Esophagus muscularis mucosa (tissue), 4 donors: Measurements from ENCODE around the gene SIK3. TPM values are rescaled to one million over a fixed set of nuclear protein-coding genes. Genes with fewer than 3 reads are reported as not detected.

ENCODE experiments used
- DNase-seq: peaks from one replicate; pipeline ENCODE4 v3.0.0-alpha.2; 2017; ENCODE audit errors: extremely low spot score
- H3K27ac ChIP-seq, 4 donors: fragments of 200-600 bp; sonication (generic); replicated peaks in 1 of 4; 1 replicate in 3 of 4; 2 replicates in 1 of 4; pipeline ENCODE4 v1.5.1; 2016 to 2019; ENCODE audit warnings: mild to moderate bottlenecking in 1 of 4
- H3K27me3 ChIP-seq, 4 donors: fragments of 200-600 bp; sonication (generic); one replicate each; pipeline versions ENCODE4 v1.5.1 to v1.6.0; 2016 to 2019
- H3K36me3 ChIP-seq, 4 donors: fragments of 200-600 bp; sonication (generic); one replicate each; pipeline ENCODE4 v1.5.1; 2016 to 2019
- H3K4me1 ChIP-seq, 4 donors: fragments of 200-600 bp; sonication (generic); one replicate each; pipeline ENCODE4 v1.5.1; 2016 to 2019
- H3K4me3 ChIP-seq, 4 donors: fragments of 200-600 bp; sonication (generic); 1 replicate in 2 of 4; 2 replicates in 2 of 4; pipeline ENCODE4 v1.5.1; 2016 to 2019; ENCODE audit warnings: mild to moderate bottlenecking in 4 of 4, moderate library complexity in 1 of 4
- H3K9me3 ChIP-seq, 4 donors: fragments of 200-600 bp; sonication (generic); 1 replicate in 3 of 4; 2 replicates in 1 of 4; pipeline ENCODE4 v1.5.1; 2016 to 2019
- EP300 ChIP-seq: sonication (generic); formaldehyde crosslinking; IDR thresholded peaks from one replicate; pipeline ENCODE4 v1.6.1; 2017; ENCODE audit warnings: antibody characterized with exemption
- POLR2A ChIP-seq: fragments of 450-650 bp; IDR thresholded peaks from one replicate; pipeline ENCODE4 v1.6.1; 2017; ENCODE audit warnings: antibody characterized with exemption, moderate library complexity, mild to moderate bottlenecking, low read depth
- POLR2AphosphoS5 ChIP-seq, 2 donors: sonication (generic); formaldehyde crosslinking; IDR thresholded peaks; one replicate each; pipeline ENCODE4 v1.6.1; 2017; ENCODE audit warnings: antibody characterized with exemption in 2 of 2
- WGBS: methylation state at CpG from one replicate; pipeline ENCODE4 v1.1.5; 2018; 5-methylcytosine and 5-hydroxymethylcytosine counted together
- intact Hi-C: fragments of 100-400 bp; cut with DNase I; formaldehyde crosslinking; loops from one replicate; pipeline ENCODE4 v1.15.1; 2023
- total RNA-seq, 4 donors: library from RNA; depleted of rRNA; stranded (reverse); fragments of >200 nt; gene quantifications; one replicate each; pipeline versions ENCODE4 v1.1.0 to v1.2.1, GENCODE V29; 2016
- TF ChIP-seq, protein P1 (sequence below), 3 experiments: fragments of 200-600 bp in 2 of 3; fragments of 450-650 bp in 1 of 3; sonication (generic) in 2 of 3; IDR thresholded peaks; one replicate each; pipeline ENCODE4 v1.5.1; 2017 to 2019; ENCODE audit warnings: antibody characterized with exemption in 3 of 3, mild to moderate bottlenecking in 2 of 3, moderate library complexity in 1 of 3

Gene SIK3
- total RNA-seq, 4 donors from 2014 or later = 39.5 to 53.5 (median 42.3) TPM

DNA sequence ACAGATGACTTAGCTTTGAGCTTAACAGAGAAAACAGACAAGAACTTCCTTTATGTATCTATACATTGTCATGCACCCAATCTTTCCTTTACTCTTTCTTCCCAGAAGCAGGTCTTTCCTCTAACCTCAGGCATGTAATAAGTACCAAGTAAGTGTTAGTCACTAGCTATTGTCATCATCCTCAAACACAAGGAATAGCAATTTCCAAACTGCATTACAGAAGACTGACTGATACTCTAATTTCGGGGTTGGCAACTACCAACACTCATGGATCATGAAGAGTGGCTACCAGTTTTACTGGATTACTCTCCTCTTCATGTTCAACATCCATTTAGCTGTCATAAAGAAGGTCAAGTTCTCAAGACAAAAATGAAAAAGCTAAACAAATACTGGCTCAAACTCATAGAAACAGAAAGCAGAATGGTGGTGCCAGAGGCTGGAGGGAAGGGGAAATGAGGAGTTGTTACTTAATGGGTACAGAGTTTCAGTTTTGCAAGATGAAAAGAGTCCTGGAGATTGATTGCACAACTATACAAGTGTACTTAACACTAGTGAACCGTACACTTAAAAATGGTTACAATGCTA, 111.6 kb downstream of the SIK3 start:
- intact Hi-C loops = loop anchor here (5.0 kb wide), 1 partner anchor 41 kb away; no protein-coding TSS in a partner anchor
- Histone ChIP-seq H3K27ac (peak overlapping the region; percentile 2 to 64 (median 46)), H3K27me3 (no peaks in the 10 kb centered on the region), H3K4me1 (peaks cover 44 to 87% (median 82%) of the 10 kb centered on the region in 4 donors), H3K4me3 (peak overlapping the region in 1 of 4 donors; percentile 34), H3K9me3 (no peaks in the 10 kb centered on the region), H3K36me3 (no peaks in the 10 kb centered on the region)
- 61% methylated on average over 2 of the region's 2 CpGs for WGBS
- DNase-seq = no peak
- TF ChIP-seq POLR2AphosphoS5 (IDR thresholded peaks at IDR 0.05) = no peak
- TF ChIP-seq POLR2A = no peak
- no peak for TF ChIP-seq EP300

DNA sequence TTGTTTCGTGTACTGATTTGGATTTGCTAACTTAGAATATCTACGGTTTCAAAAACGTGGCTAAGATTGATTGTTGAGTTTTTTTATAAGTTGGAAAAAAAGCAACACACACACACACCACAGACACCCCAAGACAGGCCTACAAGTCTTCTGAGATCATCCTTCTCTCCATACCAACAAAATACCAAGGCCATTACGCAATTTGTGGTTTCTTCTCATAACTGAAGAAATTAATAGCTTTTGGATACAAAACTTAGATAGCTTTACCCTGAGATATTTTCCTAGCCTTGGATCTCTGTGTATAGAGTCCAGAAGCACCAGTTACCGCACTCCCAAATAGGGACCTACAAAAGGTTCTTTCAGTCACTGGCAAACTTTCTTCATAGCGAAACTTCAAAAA, 113.6 kb downstream of the SIK3 start:
- no peak for DNase-seq
- peaks cover 36 to 86% (median 77%) of the 10 kb centered on the region in 4 donors for H3K4me1 ChIP-seq
- no peaks in the 10 kb centered on the region for H3K27me3 ChIP-seq
- no peaks in the 10 kb centered on the region for H3K9me3 ChIP-seq
- intact Hi-C loops = no loop called here
- WGBS = 53% methylated on average over 6 of the region's 6 CpGs
- TF ChIP-seq, protein P1, sequence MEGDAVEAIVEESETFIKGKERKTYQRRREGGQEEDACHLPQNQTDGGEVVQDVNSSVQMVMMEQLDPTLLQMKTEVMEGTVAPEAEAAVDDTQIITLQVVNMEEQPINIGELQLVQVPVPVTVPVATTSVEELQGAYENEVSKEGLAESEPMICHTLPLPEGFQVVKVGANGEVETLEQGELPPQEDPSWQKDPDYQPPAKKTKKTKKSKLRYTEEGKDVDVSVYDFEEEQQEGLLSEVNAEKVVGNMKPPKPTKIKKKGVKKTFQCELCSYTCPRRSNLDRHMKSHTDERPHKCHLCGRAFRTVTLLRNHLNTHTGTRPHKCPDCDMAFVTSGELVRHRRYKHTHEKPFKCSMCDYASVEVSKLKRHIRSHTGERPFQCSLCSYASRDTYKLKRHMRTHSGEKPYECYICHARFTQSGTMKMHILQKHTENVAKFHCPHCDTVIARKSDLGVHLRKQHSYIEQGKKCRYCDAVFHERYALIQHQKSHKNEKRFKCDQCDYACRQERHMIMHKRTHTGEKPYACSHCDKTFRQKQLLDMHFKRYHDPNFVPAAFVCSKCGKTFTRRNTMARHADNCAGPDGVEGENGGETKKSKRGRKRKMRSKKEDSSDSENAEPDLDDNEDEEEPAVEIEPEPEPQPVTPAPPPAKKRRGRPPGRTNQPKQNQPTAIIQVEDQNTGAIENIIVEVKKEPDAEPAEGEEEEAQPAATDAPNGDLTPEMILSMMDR (IDR thresholded peaks at IDR 0.05) = no peak
- no peak for TF ChIP-seq POLR2AphosphoS5 (IDR thresholded peaks at IDR 0.05)
- TF ChIP-seq EP300 = no peak
- TF ChIP-seq POLR2A = no peak
- no peak overlapping the region for H3K4me3 ChIP-seq
- no peaks in the 10 kb centered on the region for H3K36me3 ChIP-seq
- H3K27ac ChIP-seq = peak overlapping the region; percentile 24 to 64 (median 51)

DNA sequence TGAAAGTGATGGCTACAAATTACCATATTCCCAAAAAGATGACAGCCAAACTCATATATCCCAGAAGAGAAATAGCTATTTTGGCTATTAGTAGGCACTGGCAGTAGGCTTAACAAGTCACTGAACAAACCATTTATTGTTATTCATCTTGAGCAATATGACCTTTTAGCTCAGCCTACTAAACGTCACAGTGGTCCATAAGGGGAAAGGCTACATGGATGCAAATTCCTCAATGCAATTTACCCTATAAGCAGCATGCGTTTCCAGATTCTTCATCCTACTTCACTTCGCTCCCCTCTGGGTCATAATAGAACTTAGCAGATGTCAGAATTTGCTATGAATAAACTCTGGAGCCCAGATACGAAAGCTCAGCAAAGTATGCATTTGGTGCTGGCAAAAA, 114.0 kb downstream of the SIK3 start:
- DNase-seq = no peak
- no peaks in the 10 kb centered on the region for H3K36me3 ChIP-seq
- H3K4me1 ChIP-seq = peaks cover 36 to 82% (median 73%) of the 10 kb centered on the region in 4 donors
- no peaks in the 10 kb centered on the region for H3K27me3 ChIP-seq
- intact Hi-C loops = no loop called here
- WGBS = 58% methylated on average over 4 of the region's 4 CpGs
- H3K9me3 ChIP-seq = no peaks in the 10 kb centered on the region
- TF ChIP-seq POLR2AphosphoS5 (IDR thresholded peaks at IDR 0.05) = no peak
- no peak for TF ChIP-seq POLR2A
- TF ChIP-seq, protein P1 (IDR thresholded peaks at IDR 0.05) = no peak
- no peak for TF ChIP-seq EP300
- H3K27ac ChIP-seq = peak overlapping the region; percentile 24 to 64 (median 51)
- no peak overlapping the region for H3K4me3 ChIP-seq

DNA sequence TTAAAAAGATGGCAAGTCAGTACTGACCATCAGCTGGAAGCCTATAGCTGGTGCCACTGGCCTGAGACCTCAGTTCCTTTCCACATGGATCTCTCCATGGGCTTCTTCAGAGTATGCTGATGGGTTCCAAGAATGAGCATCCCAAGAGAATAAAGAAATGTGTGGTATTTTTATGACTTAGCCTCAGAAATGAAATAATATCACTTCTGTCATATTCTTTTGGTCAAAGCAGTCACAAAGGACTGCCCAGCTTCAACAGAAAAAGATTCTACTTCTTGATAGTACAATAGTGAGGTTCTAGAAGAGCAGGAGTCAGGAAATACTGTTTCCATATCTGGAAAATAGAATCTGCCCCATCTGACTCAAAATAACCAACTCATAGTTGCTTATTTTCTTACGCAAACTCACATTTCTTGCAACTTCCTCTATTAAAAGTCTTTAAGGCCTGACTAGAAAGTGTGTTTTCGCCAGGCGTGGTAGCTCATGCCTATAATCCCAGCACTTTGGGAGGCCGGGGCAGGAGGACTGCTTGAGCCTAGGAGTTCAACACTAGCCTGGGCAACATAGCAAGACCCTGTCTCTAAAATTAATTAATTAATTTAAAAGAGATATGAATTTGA, 116.9 kb downstream of the SIK3 start:
- Histone ChIP-seq H3K27me3 (no peaks in the 10 kb centered on the region), H3K27ac (no peak overlapping the region), H3K9me3 (no peaks in the 10 kb centered on the region), H3K36me3 (no peaks in the 10 kb centered on the region), H3K4me3 (no peak overlapping the region), H3K4me1 (peaks cover 22 to 70% (median 57%) of the 10 kb centered on the region in 4 donors)
- TF ChIP-seq EP300 (no peak), POLR2AphosphoS5 (IDR thresholded peaks at IDR 0.05) (no peak), POLR2A (no peak)
- TF ChIP-seq, protein P1 (IDR thresholded peaks at IDR 0.05) = no peak
- 91% methylated on average over 4 of the region's 4 CpGs for WGBS
- intact Hi-C loops = no loop called here
- no peak for DNase-seq

DNA sequence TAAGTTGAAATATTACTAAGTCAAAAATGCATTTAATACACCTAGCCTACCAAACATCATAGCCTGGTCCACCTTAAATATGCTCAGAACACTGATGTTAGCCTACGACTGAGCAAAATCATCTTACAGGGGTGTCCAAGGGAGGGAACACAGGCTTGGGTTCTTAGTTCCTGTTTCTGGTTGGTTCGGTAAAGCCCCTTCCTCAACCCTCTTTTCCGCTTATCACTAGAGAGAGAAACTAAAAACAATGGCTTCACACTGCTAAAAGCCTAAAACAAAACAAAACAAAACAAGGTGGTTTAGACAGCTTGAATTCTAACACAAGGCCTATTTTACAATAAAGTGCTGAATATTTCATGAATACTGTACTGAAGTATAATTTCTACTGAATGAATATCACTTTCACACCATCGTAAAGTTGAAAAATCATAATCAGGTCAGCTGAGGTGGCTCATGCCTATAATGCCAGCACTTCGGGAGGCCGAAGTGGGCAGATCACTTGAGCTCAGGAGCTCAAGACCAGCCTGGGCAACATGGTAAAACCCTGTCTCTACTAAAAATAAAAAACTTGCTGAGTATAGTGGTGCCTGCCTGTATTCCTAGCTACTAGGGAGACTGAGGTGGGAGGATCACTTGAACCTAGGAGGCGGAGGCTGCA, 118.0 kb downstream of the SIK3 start:
- Histone ChIP-seq H3K27me3 (no peaks in the 10 kb centered on the region), H3K4me3 (no peak overlapping the region), H3K9me3 (no peaks in the 10 kb centered on the region), H3K27ac (no peak overlapping the region), H3K4me1 (peaks cover 16 to 59% (median 46%) of the 10 kb centered on the region in 4 donors), H3K36me3 (no peaks in the 10 kb centered on the region)
- intact Hi-C loops = no loop called here
- TF ChIP-seq, protein P1 (IDR thresholded peaks at IDR 0.05) = no peak
- TF ChIP-seq POLR2AphosphoS5 (IDR thresholded peaks at IDR 0.05) (no peak), POLR2A (no peak), EP300 (no peak)
- WGBS = 89% methylated on average over 7 of the region's 7 CpGs
- DNase-seq = no peak
